ENCODE results near the gene ARPC1B. TPM values are rescaled to one million over a fixed set of nuclear protein-coding genes. Genes with fewer than 3 reads are reported as not detected.
A peak's percentile ranks its signal among the peaks of the same experiment; 100 is the strongest.

Gene ARPC1B
- total and polyA plus RNA-seq, 9 of the 15 experiments (the other 6 are each of a cell fraction or from before 2014, with no cell fraction given), result 6.7 to 357 (median 211) TPM

GRCh38 chr7:99408379-99409191 lies 34.1 kb downstream of the ARPC1B start, which contains the start of the genes BUD31 and PDAP1 (continued):
- TF ChIP-seq, protein P1, sequence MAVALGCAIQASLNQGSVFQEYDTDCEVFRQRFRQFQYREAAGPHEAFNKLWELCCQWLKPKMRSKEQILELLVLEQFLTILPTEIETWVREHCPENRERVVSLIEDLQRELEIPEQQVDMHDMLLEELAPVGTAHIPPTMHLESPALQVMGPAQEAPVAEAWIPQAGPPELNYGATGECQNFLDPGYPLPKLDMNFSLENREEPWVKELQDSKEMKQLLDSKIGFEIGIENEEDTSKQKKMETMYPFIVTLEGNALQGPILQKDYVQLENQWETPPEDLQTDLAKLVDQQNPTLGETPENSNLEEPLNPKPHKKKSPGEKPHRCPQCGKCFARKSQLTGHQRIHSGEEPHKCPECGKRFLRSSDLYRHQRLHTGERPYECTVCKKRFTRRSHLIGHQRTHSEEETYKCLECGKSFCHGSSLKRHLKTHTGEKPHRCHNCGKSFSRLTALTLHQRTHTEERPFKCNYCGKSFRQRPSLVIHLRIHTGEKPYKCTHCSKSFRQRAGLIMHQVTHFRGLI (CRISPR knock-in tag; IDR thresholded peaks at IDR 0.05), result 0 out of 2 replicates have a peak, but pooled peaks have one; percentile 23
- no peak for TF ChIP-seq NFRKB (IDR thresholded peaks at IDR 0.05; ENCODE audit: low read depth)
- TF ChIP-seq POLR2G (IDR thresholded peaks at IDR 0.05; ENCODE audit: low read depth, low read length), result peak; percentile 99
- TF ChIP-seq, protein P2, sequence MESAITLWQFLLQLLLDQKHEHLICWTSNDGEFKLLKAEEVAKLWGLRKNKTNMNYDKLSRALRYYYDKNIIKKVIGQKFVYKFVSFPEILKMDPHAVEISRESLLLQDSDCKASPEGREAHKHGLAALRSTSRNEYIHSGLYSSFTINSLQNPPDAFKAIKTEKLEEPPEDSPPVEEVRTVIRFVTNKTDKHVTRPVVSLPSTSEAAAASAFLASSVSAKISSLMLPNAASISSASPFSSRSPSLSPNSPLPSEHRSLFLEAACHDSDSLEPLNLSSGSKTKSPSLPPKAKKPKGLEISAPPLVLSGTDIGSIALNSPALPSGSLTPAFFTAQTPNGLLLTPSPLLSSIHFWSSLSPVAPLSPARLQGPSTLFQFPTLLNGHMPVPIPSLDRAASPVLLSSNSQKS (CRISPR knock-in tag; IDR thresholded peaks at IDR 0.05), result no peak
- TF ChIP-seq CREB3 (tag; conservative IDR thresholded peaks at IDR 0.05; ENCODE audit: low read depth), result no peak
- TF ChIP-seq ZNF589 (CRISPR knock-in tag; IDR thresholded peaks at IDR 0.05; ENCODE audit: low read depth), result peak; percentile 89
- TF ChIP-seq ZNF146 (CRISPR knock-in tag; IDR thresholded peaks at IDR 0.05; ENCODE audit: unreplicated experiment), result no peak
- no peak; the same call in 1 of the 2 replicates for TF ChIP-seq GATAD2B (IDR thresholded peaks at IDR 0.05; ENCODE audit: borderline replicate concordance)
- TF ChIP-seq RHOXF2B (CRISPR knock-in tag; conservative IDR thresholded peaks at IDR 0.05), result peak; percentile 68; the same call in 1 of the 2 replicates
- TF ChIP-seq KDM4B (IDR thresholded peaks at IDR 0.05; ENCODE audit: borderline replicate concordance in 2 of 2, low read depth in 1 of 2), result peak in 1 of 2 experiments; percentile 84; a peak in 2 of 4 replicates
- TF ChIP-seq, protein P3, sequence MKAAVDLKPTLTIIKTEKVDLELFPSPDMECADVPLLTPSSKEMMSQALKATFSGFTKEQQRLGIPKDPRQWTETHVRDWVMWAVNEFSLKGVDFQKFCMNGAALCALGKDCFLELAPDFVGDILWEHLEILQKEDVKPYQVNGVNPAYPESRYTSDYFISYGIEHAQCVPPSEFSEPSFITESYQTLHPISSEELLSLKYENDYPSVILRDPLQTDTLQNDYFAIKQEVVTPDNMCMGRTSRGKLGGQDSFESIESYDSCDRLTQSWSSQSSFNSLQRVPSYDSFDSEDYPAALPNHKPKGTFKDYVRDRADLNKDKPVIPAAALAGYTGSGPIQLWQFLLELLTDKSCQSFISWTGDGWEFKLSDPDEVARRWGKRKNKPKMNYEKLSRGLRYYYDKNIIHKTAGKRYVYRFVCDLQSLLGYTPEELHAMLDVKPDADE (conservative IDR thresholded peaks at IDR 0.05; ENCODE audit: control insufficient read depth, low read depth, low read length), result peak; percentile 22
- TF ChIP-seq, protein P4, sequence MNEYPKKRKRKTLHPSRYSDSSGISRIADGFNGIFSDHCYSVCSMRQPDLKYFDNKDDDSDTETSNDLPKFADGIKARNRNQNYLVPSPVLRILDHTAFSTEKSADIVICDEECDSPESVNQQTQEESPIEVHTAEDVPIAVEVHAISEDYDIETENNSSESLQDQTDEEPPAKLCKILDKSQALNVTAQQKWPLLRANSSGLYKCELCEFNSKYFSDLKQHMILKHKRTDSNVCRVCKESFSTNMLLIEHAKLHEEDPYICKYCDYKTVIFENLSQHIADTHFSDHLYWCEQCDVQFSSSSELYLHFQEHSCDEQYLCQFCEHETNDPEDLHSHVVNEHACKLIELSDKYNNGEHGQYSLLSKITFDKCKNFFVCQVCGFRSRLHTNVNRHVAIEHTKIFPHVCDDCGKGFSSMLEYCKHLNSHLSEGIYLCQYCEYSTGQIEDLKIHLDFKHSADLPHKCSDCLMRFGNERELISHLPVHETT (CRISPR knock-in tag; conservative IDR thresholded peaks at IDR 0.05 in 1 of 2, IDR thresholded peaks at IDR 0.05 in 1 of 2), result peak in 1 of 2 experiments; percentile 96; a peak in 2 of 4 replicates
- peak in 1 of 2 experiments; percentile 17; a peak in 1 of 4 replicates for TF ChIP-seq ARNT (IDR thresholded peaks at IDR 0.05)
- no peak for TF ChIP-seq COPS2 (conservative IDR thresholded peaks at IDR 0.05)

All from K562 (cell line).